Gastroesophageal sphincter (tissue), 4 donors: Measurements from ENCODE around the gene TCTN2. TPM values are rescaled to one million over a fixed set of nuclear protein-coding genes. Genes with fewer than 3 reads are reported as not detected.

Experiments
- ATAC-seq: fragments of 150-250 bp; one replicate; pipeline ENCODE4 v1.9.1; 2016; ENCODE audit warnings: mild to moderate bottlenecking, moderate library complexity
- H3K27ac ChIP-seq, 4 donors: fragments of 200-600 bp; sonication (generic) in 3 of 4; 1 replicate in 3 of 4; 2 replicates in 1 of 4; pipeline ENCODE4 v1.5.1; 2016 to 2019
- H3K27me3 ChIP-seq: fragments of 200-600 bp; sonication (generic); one replicate; pipeline ENCODE4 v1.5.1; 2019
- H3K36me3 ChIP-seq, 2 donors: fragments of 200-600 bp; sonication (generic); one replicate each; pipeline ENCODE4 v1.5.1; 2019; ENCODE audit warnings: control low read depth in 1 of 2
- H3K4me1 ChIP-seq, 3 donors: fragments of 200-600 bp; sonication (generic); 1 replicate in 2 of 3; 2 replicates in 1 of 3; pipeline ENCODE4 v1.5.1; 2016 to 2019; ENCODE audit warnings: control low read depth in 2 of 3
- H3K4me3 ChIP-seq, 2 donors: fragments of 200-600 bp; sonication (generic); one replicate each; pipeline ENCODE4 v1.5.1; 2019; ENCODE audit warnings: mild to moderate bottlenecking in 1 of 2, moderate library complexity in 1 of 2
- H3K9me3 ChIP-seq, 3 donors: fragments of 200-600 bp; sonication (generic); one replicate each; pipeline ENCODE4 v1.5.1; 2017 to 2019; ENCODE audit warnings: control low read depth in 2 of 3
- EP300 ChIP-seq: sonication (generic); formaldehyde crosslinking; IDR thresholded peaks from one replicate; pipeline ENCODE4 v1.6.1; 2017; ENCODE audit warnings: antibody characterized with exemption, mild to moderate bottlenecking
- POLR2A ChIP-seq, 2 donors: fragments of 450-650 bp; IDR thresholded peaks; one replicate each; pipeline ENCODE4 v1.6.1; 2017; ENCODE audit warnings: antibody characterized with exemption in 2 of 2, mild to moderate bottlenecking in 2 of 2, moderate library complexity in 1 of 2
- POLR2AphosphoS5 ChIP-seq: sonication (generic); formaldehyde crosslinking; IDR thresholded peaks from one replicate; pipeline ENCODE4 v1.6.1; 2017; ENCODE audit warnings: antibody characterized with exemption
- WGBS, 2 donors: methylation state at CpG; one replicate each; pipeline ENCODE4 v1.1.5; 2018; ENCODE audit warnings: low coverage in 1 of 2; 5-methylcytosine and 5-hydroxymethylcytosine counted together
- total RNA-seq, 4 donors: library from RNA; depleted of rRNA; stranded (reverse); fragments of >200 nt; gene quantifications; one replicate each; pipeline ENCODE4 v1.1.0, GENCODE V29; 2016
- TF ChIP-seq, protein P1 (sequence below), 4 experiments: fragments of 200-600 bp in 2 of 4; fragments of 450-650 bp in 2 of 4; sonication (generic) in 1 of 4; IDR thresholded peaks; one replicate each; pipeline ENCODE4 v1.5.1; 2017 to 2019; ENCODE audit warnings: antibody characterized with exemption in 4 of 4, mild to moderate bottlenecking in 2 of 4, moderate library complexity in 2 of 4

The TCTN2 gene
- total RNA-seq, 4 donors from 2014 or later = 5.0 to 7.8 (median 7.1) TPM

DNA sequence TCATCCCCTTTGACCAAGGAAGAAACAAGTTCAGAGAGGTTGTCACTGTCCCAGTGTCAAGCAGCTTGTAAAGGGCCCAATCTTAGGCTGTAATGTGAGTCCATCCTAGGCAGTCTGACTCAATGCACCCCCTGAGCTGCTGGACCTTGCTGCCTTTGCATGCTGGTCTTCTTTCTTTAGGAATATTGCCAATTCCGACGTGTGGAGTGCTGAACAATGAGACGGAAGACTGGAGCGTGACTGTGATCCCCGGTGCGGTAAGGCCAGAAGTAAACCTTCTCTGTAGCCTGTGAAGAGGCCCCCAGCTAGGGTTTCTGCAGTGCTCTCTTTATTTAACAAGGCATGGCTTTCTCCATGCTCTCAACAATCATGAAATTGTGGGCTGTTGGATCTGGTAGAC lies 963 bp downstream of the TCTN2 start:
- Histone ChIP-seq H3K36me3 (peaks cover 0 to 33% of the 10 kb centered on the region in 2 donors), H3K9me3 (no peaks in the 10 kb centered on the region), H3K4me3 (peak overlapping the region; percentile 64 to 81), H3K27me3 (no peaks in the 10 kb centered on the region), H3K27ac (peak overlapping the region in 2 of 4 donors; percentile 62 to 67), H3K4me1 (peaks cover 0 to 25% (median 8%) of the 10 kb centered on the region in 3 donors)
- WGBS, 2 donors = 10 to 43% methylated on average over 2 to 6 of the region's 6 CpGs
- no peak for TF ChIP-seq POLR2AphosphoS5
- TF ChIP-seq POLR2A (IDR thresholded peaks at IDR 0.05) = no peak
- TF ChIP-seq, protein P1, sequence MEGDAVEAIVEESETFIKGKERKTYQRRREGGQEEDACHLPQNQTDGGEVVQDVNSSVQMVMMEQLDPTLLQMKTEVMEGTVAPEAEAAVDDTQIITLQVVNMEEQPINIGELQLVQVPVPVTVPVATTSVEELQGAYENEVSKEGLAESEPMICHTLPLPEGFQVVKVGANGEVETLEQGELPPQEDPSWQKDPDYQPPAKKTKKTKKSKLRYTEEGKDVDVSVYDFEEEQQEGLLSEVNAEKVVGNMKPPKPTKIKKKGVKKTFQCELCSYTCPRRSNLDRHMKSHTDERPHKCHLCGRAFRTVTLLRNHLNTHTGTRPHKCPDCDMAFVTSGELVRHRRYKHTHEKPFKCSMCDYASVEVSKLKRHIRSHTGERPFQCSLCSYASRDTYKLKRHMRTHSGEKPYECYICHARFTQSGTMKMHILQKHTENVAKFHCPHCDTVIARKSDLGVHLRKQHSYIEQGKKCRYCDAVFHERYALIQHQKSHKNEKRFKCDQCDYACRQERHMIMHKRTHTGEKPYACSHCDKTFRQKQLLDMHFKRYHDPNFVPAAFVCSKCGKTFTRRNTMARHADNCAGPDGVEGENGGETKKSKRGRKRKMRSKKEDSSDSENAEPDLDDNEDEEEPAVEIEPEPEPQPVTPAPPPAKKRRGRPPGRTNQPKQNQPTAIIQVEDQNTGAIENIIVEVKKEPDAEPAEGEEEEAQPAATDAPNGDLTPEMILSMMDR (IDR thresholded peaks at IDR 0.05) = no peak
- TF ChIP-seq EP300 = no peak
- no peak for ATAC-seq

DNA sequence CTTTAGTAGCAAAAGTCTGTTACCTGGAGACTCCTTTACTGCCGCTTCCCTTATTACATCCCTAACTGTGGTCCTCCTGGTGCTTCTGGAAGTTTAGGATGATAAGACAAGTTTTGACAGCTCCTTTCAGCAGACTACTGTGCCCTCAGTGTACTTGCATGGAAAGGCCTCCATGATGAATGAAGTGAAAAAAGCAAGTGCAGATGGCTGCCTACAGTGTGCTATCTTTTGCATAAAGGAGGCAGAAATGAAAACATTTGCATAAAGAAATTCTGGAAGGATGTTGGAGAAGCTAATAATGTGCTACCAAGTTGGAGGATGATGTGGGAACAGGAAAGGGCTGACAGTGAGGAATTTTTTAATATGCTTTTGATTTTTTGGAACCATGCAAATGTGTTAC lies 4.5 kb downstream of the TCTN2 start:
- Histone ChIP-seq H3K27me3 (no peaks in the 10 kb centered on the region), H3K9me3 (no peaks in the 10 kb centered on the region), H3K27ac (no peak overlapping the region), H3K4me1 (peaks cover 0 to 22% (median 8%) of the 10 kb centered on the region in 3 donors), H3K4me3 (no peak overlapping the region), H3K36me3 (peaks cover 0 to 66% of the 10 kb centered on the region in 2 donors)
- ATAC-seq = no peak
- TF ChIP-seq, protein P1 (IDR thresholded peaks at IDR 0.05) = no peak
- TF ChIP-seq POLR2AphosphoS5 (no peak), POLR2A (IDR thresholded peaks at IDR 0.05) (no peak), EP300 (no peak)
- WGBS, 2 donors = 100% methylated on average over 1 of the region's 1 CpG; no CpG with 5 or more reads in 1 of the 2 donors

DNA sequence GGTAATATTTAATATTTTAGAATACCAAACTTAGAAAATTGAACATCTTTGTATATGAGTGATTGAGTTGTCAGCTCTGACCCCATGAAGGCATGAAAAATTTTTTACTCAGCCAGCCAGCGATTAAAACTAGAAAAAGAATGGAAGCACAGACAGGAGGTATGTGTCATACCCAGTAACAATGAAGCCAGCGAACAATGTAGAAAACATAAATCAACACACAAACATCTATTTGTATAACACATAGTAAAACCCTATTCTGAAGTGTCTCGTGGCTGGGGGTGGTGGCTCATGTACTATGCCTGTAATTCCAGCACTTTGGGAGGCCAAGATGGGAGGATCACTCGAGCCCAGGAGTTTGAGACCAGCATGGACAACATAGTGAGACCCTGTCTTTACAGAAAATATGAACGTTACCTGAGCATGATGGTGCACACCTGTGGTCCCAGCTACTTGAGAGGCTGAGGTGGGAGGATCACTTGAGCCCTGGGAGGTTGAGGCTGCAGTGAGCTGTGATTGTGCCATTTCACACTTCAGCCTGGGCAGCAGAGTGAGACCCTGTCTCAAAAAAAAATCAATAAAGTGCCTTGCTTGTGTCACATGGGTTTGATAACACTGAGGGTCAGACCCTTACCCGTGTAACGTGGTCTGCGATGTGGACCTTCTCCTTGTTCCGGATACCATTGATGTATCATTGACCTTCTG lies 5.9 kb downstream of the TCTN2 start:
- Histone ChIP-seq H3K27ac (no peak overlapping the region), H3K27me3 (no peaks in the 10 kb centered on the region), H3K4me3 (no peak overlapping the region), H3K36me3 (peaks cover 0 to 80% of the 10 kb centered on the region in 2 donors), H3K9me3 (no peaks in the 10 kb centered on the region), H3K4me1 (peaks cover 0 to 12% (median 5%) of the 10 kb centered on the region in 3 donors)
- TF ChIP-seq, protein P1 (IDR thresholded peaks at IDR 0.05) = no peak
- TF ChIP-seq POLR2A (IDR thresholded peaks at IDR 0.05) (no peak), POLR2AphosphoS5 (no peak), EP300 (no peak)
- no peak for ATAC-seq
- 91 to 92% methylated on average over 2 to 8 of the region's 9 CpGs for WGBS, 2 donors

DNA sequence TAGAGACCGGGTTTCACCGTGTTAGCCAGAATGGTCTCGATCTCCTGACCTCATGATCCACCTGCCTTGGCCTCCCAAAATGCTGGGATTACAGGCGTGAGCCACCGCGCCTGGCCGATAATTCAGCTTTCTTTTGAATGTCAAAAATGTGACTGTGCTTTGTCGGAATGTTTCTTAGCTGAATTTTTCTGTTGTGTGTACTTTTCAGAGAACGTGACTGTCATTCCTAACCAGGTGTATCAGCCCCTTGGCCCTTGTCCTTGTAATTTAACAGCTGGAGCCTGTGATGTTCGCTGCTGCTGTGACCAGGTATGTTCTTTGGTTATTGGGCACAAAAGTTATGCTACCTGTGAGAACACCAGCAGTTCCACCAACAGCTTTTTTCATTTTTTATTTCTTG lies 8.1 kb downstream of the TCTN2 start:
- Histone ChIP-seq H3K36me3 (peaks cover 0 to 93% of the 10 kb centered on the region in 2 donors), H3K9me3 (no peaks in the 10 kb centered on the region), H3K27ac (no peak overlapping the region), H3K4me3 (no peak overlapping the region), H3K27me3 (no peaks in the 10 kb centered on the region), H3K4me1 (no peaks in the 10 kb centered on the region)
- 94 to 95% methylated on average over 3 to 9 of the region's 10 CpGs for WGBS, 2 donors
- no peak for ATAC-seq
- TF ChIP-seq POLR2AphosphoS5 (no peak), POLR2A (IDR thresholded peaks at IDR 0.05) (no peak), EP300 (no peak)
- TF ChIP-seq, protein P1 (IDR thresholded peaks at IDR 0.05) = no peak

DNA sequence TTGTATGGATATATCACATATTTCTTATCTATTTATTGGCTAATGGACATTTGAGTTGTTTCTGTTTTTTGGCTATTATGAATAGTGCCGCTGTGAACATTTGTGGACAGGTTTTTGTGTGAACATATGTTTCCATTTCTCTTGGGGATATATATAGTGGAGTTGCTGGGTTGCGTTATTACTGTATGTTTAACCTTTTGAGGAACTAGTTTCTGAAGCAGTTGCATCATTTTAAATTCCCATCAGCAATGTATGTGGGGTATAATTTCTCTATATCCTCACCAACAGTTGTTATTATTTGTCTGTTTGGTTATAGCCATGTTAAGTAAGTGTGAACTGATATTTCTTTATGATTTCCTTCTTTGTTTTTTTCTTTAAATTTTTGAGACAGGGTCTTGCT lies 10.7 kb downstream of the TCTN2 start:
- ATAC-seq = no peak
- Histone ChIP-seq H3K4me1 (no peaks in the 10 kb centered on the region), H3K9me3 (no peaks in the 10 kb centered on the region), H3K4me3 (no peak overlapping the region), H3K27ac (no peak overlapping the region), H3K27me3 (no peaks in the 10 kb centered on the region), H3K36me3 (peaks cover 0 to 95% of the 10 kb centered on the region in 2 donors)
- WGBS, 2 donors = 84 to 86% methylated on average over 2 of the region's 2 CpGs
- TF ChIP-seq POLR2A (IDR thresholded peaks at IDR 0.05) = no peak
- no peak for TF ChIP-seq POLR2AphosphoS5
- TF ChIP-seq, protein P1 (IDR thresholded peaks at IDR 0.05) = no peak
